Loucy (cell line): Measurements from ENCODE around the gene MYCBP.

Source experiments
- CTCF ChIP-seq: fragments of 200-600 bp; sonication (generic); conservative IDR thresholded peaks from 2 replicates; pipeline ENCODE4 v1.5.1; 2014; ENCODE audit warnings: mild to moderate bottlenecking, antibody characterized with exemption, low read length
- EZH2phosphoT487 ChIP-seq: fragments of 200-600 bp; IDR thresholded peaks from 2 replicates; pipeline ENCODE4 v1.6.1; 2018; ENCODE audit warnings: antibody characterized with exemption, mild to moderate bottlenecking, moderate library complexity, borderline replicate concordance

DNA sequence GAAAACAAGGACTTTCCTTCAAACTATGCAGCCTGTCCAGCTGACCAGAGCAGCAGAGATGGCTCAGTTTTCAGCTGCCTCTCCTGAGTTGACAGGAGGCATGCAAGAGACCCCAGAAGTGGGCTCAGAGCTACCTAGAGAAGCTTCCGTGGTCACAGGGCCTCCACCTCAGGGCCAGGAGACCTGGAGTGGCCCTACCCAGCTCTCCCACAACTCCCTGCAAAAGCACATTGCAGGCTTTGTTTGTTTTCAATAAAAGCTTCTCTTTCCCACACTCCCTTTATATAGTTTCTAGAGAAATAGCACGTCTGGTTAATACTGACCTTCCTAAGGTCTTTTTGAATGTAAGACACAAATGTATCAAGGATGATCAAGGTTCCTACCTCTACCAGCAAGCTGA is 53.6 kb downstream of the MYCBP start:
- no peak for TF ChIP-seq CTCF
- no peak for TF ChIP-seq EZH2phosphoT487
